Measurements from ENCODE around the gene REXO1. TPM values are rescaled to one million over a fixed set of nuclear protein-coding genes. Genes with fewer than 3 reads are reported as not detected.

REXO1 gene
- total RNA-seq, 1 experiment from 2014 or later: 61.1 TPM

DNA sequence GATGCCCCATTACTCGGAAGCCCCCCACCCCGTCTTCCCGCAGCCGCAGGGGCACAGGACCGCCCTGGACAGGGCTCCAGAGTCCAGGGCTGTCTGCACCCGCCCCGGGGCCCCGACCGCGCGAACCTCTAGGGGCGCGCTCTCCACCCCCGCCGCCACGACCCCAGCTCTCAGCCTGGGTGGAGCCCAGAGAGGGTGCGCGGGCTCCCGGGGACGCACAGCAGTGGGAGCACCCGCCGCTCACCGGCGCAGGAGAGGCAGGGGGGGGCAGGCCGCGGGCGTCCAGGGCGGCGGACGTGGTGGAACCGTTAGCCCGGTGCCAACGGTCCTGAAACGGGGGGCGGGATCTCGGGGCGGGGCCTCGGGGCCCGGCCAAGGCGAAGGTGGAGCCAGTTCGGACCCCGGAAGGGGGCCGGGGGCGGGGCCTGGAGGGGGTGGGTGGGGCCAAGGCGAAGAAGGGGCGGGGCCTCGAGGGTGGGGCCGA lies 36.3 kb downstream of the REXO1 start, which contains the start of gene ATP8B3:
Gene ATP8B3, minus strand, starts transcription at position 335 of the 484 bp plus-strand sequence. CDS start 540 bp downstream, outside the sequence.
- Mint-ChIP-seq H3K4me3 (peak within 1 kb of the TSS; percentile 87), H3K9me3 (no peaks in the 10 kb centered on the region), H3K36me3 (no peaks in the 10 kb centered on the region), H3K27me3 (ENCODE audit: low read depth) (peaks cover 4% of the 10 kb centered on the region), H3K4me1 (peaks cover 5% of the 10 kb centered on the region; the same call in 1 of the 2 replicates), H3K27ac (peak within 1 kb of the TSS; percentile 95)
- TF ChIP-seq NFE2L1 (CRISPR knock-in tag; IDR thresholded peaks at IDR 0.05) (no peak), SMAD4 (CRISPR knock-in tag; IDR thresholded peaks at IDR 0.05) (no peak), ZNF138 (CRISPR knock-in tag; conservative IDR thresholded peaks at IDR 0.05) (no peak), ZNF219 (CRISPR knock-in tag; IDR thresholded peaks at IDR 0.05; ENCODE audit: borderline replicate concordance) (no peak), JAZF1 (CRISPR knock-in tag; IDR thresholded peaks at IDR 0.05) (no peak), SP1 (CRISPR knock-in tag; conservative IDR thresholded peaks at IDR 0.05) (no peak), ESRRA (CRISPR knock-in tag; IDR thresholded peaks at IDR 0.05; ENCODE audit: borderline replicate concordance) (no peak), CBFB (CRISPR knock-in tag; IDR thresholded peaks at IDR 0.05; ENCODE audit: low read depth) (no peak), JUN (CRISPR knock-in tag; IDR thresholded peaks at IDR 0.05) (no peak), KAT7 (CRISPR knock-in tag; IDR thresholded peaks at IDR 0.05; ENCODE audit: borderline replicate concordance) (no peak), NFATC4 (CRISPR knock-in tag; IDR thresholded peaks at IDR 0.05) (no peak), EMX1 (CRISPR knock-in tag; IDR thresholded peaks at IDR 0.05) (no peak)
- TF ChIP-seq, protein P1, sequence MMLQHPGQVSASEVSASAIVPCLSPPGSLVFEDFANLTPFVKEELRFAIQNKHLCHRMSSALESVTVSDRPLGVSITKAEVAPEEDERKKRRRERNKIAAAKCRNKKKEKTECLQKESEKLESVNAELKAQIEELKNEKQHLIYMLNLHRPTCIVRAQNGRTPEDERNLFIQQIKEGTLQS (CRISPR knock-in tag; conservative IDR thresholded peaks at IDR 0.05): no peak
- TF ChIP-seq, protein P2, sequence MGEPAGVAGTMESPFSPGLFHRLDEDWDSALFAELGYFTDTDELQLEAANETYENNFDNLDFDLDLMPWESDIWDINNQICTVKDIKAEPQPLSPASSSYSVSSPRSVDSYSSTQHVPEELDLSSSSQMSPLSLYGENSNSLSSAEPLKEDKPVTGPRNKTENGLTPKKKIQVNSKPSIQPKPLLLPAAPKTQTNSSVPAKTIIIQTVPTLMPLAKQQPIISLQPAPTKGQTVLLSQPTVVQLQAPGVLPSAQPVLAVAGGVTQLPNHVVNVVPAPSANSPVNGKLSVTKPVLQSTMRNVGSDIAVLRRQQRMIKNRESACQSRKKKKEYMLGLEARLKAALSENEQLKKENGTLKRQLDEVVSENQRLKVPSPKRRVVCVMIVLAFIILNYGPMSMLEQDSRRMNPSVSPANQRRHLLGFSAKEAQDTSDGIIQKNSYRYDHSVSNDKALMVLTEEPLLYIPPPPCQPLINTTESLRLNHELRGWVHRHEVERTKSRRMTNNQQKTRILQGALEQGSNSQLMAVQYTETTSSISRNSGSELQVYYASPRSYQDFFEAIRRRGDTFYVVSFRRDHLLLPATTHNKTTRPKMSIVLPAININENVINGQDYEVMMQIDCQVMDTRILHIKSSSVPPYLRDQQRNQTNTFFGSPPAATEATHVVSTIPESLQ (CRISPR knock-in tag; IDR thresholded peaks at IDR 0.05): no peak
- TF ChIP-seq, protein P3, sequence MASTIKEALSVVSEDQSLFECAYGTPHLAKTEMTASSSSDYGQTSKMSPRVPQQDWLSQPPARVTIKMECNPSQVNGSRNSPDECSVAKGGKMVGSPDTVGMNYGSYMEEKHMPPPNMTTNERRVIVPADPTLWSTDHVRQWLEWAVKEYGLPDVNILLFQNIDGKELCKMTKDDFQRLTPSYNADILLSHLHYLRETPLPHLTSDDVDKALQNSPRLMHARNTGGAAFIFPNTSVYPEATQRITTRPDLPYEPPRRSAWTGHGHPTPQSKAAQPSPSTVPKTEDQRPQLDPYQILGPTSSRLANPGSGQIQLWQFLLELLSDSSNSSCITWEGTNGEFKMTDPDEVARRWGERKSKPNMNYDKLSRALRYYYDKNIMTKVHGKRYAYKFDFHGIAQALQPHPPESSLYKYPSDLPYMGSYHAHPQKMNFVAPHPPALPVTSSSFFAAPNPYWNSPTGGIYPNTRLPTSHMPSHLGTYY (CRISPR knock-in tag; IDR thresholded peaks at IDR 0.05): no peak
- TF ChIP-seq, protein P4, sequence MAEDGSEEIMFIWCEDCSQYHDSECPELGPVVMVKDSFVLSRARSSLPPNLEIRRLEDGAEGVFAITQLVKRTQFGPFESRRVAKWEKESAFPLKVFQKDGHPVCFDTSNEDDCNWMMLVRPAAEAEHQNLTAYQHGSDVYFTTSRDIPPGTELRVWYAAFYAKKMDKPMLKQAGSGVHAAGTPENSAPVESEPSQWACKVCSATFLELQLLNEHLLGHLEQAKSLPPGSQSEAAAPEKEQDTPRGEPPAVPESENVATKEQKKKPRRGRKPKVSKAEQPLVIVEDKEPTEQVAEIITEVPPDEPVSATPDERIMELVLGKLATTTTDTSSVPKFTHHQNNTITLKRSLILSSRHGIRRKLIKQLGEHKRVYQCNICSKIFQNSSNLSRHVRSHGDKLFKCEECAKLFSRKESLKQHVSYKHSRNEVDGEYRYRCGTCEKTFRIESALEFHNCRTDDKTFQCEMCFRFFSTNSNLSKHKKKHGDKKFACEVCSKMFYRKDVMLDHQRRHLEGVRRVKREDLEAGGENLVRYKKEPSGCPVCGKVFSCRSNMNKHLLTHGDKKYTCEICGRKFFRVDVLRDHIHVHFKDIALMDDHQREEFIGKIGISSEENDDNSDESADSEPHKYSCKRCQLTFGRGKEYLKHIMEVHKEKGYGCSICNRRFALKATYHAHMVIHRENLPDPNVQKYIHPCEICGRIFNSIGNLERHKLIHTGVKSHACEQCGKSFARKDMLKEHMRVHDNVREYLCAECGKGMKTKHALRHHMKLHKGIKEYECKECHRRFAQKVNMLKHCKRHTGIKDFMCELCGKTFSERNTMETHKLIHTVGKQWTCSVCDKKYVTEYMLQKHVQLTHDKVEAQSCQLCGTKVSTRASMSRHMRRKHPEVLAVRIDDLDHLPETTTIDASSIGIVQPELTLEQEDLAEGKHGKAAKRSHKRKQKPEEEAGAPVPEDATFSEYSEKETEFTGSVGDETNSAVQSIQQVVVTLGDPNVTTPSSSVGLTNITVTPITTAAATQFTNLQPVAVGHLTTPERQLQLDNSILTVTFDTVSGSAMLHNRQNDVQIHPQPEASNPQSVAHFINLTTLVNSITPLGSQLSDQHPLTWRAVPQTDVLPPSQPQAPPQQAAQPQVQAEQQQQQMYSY (CRISPR knock-in tag; IDR thresholded peaks at IDR 0.05): no peak
- TF ChIP-seq, protein P5, sequence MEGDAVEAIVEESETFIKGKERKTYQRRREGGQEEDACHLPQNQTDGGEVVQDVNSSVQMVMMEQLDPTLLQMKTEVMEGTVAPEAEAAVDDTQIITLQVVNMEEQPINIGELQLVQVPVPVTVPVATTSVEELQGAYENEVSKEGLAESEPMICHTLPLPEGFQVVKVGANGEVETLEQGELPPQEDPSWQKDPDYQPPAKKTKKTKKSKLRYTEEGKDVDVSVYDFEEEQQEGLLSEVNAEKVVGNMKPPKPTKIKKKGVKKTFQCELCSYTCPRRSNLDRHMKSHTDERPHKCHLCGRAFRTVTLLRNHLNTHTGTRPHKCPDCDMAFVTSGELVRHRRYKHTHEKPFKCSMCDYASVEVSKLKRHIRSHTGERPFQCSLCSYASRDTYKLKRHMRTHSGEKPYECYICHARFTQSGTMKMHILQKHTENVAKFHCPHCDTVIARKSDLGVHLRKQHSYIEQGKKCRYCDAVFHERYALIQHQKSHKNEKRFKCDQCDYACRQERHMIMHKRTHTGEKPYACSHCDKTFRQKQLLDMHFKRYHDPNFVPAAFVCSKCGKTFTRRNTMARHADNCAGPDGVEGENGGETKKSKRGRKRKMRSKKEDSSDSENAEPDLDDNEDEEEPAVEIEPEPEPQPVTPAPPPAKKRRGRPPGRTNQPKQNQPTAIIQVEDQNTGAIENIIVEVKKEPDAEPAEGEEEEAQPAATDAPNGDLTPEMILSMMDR (IDR thresholded peaks at IDR 0.05): no peak
- ATAC-seq: peak; percentile 4
- CTCF ChIA-PET: interaction anchor here (0.6 to 4.0 kb wide), 7 partner anchors 14 to 206 kb away, joined by 3 to 20 read pairs (median 4); no protein-coding TSS in a partner anchor
- POLR2A ChIA-PET: no interaction called here
- DNase-seq (ENCODE audit: low spot score): no peak

DNA sequence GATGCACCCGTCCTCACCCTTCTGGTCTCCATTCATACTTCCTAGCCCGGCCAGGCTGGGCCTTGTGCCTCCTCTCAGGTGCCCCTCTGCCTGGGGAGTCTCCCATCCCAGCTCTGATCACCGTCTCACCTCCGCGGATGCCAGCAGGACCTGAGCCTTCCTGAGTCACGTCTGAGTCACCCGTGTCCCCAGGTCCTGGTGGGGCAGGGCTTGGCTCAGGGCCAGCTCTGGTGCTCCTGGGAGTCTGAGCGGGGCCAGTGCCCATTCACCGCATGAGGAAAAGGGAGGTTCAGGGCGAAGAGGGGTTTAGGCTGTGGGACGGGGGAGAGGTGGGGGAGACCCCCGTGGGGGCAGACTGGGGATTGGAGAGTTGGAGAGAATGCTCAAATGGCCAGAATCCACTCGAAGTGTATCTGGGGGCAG lies 36.8 kb downstream of the REXO1 start:
- no peak overlapping the region for H3K27ac Mint-ChIP-seq

More for the DNA sequence above, 36.8 kb downstream of the REXO1 start:
- Mint-ChIP-seq H3K9me3 (no peaks in the 10 kb centered on the region), H3K4me3 (peak overlapping the region; percentile 32), H3K4me1 (peaks cover 5% of the 10 kb centered on the region; the same call in 1 of the 2 replicates), H3K36me3 (no peaks in the 10 kb centered on the region), H3K27me3 (ENCODE audit: low read depth) (peaks cover 4% of the 10 kb centered on the region)
- ATAC-seq (no peak), DNase-seq (ENCODE audit: low spot score) (no peak)
- POLR2A ChIA-PET: no interaction called here
- CTCF ChIA-PET: interaction anchor here (0.6 to 4.0 kb wide), 7 partner anchors 15 to 205 kb away, joined by 3 to 20 read pairs (median 4); no protein-coding TSS in a partner anchor
- TF ChIP-seq, protein P6, sequence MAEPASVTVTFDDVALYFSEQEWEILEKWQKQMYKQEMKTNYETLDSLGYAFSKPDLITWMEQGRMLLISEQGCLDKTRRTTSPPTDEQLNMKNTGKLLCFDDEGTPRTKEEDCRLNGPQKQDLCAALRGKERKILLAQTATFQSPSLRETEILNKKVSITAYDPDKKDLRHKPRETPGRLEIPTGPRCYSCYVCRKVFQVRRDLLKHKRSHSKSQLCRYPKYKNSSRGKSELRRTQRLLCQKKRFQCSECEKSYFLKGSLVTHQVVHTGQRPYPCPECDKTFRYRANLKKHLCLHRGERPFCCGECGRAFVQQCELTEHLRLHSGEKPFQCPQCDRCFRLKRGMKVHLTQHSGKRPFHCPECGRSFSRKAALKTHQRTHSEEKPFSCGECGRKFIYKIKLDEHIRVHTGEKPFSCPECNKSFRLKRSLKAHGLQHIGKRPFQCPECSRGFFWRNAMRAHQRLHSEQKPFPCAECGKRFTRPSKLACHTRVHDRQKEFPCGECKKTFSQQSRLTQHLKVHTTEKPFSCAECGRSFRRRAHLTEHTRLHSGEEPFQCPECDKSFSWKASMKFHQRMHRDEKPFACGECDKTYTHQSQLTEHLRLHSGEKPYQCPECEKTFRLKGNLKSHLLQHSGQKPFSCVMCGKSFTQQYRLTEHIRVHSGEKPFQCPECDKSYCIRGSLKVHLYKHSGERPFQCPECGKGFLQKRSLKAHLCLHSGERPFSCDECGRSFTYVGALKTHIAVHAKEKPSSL (CRISPR knock-in tag; conservative IDR thresholded peaks at IDR 0.05): no peak
- TF ChIP-seq OVOL2 (CRISPR knock-in tag; IDR thresholded peaks at IDR 0.05; ENCODE audit: borderline replicate concordance) (no peak), NR1H2 (CRISPR knock-in tag; IDR thresholded peaks at IDR 0.05) (no peak), SMAD4 (CRISPR knock-in tag; IDR thresholded peaks at IDR 0.05) (no peak), IRF2 (CRISPR knock-in tag; IDR thresholded peaks at IDR 0.05; ENCODE audit: borderline replicate concordance, low read depth) (no peak), TEAD4 (CRISPR knock-in tag; IDR thresholded peaks at IDR 0.05) (no peak), ETV6 (CRISPR knock-in tag; IDR thresholded peaks at IDR 0.05) (no peak)
- TF ChIP-seq, protein P7, sequence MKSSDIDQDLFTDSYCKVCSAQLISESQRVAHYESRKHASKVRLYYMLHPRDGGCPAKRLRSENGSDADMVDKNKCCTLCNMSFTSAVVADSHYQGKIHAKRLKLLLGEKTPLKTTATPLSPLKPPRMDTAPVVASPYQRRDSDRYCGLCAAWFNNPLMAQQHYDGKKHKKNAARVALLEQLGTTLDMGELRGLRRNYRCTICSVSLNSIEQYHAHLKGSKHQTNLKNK (CRISPR knock-in tag; IDR thresholded peaks at IDR 0.05): no peak

Measured in WTC11 (cell line).